Glutamatergic neuron (in vitro differentiated cells): Measurements from ENCODE around the gene RNF123. TPM values are rescaled to one million over a fixed set of nuclear protein-coding genes. Genes with fewer than 3 reads are reported as not detected.

Experiments
- DNase-seq: peaks from one replicate; pipeline ENCODE4 v3.0.0; 2022
- H3K27ac Mint-ChIP-seq: one replicate; pipeline ENCODE4 v1.8.0; 2020; ENCODE audit warnings: mild to moderate bottlenecking, mixed read lengths, inconsistent platforms; ENCODE audit not compliant: unreplicated experiment
- H3K27me3 Mint-ChIP-seq: one replicate; pipeline ENCODE4 v1.8.0; 2020; ENCODE audit warnings: mild to moderate bottlenecking, moderate library complexity, mixed read lengths, inconsistent platforms; ENCODE audit not compliant: unreplicated experiment
- H3K36me3 Mint-ChIP-seq: one replicate; pipeline ENCODE4 v1.8.0; 2020; ENCODE audit warnings: mild to moderate bottlenecking, mixed read lengths, inconsistent platforms; ENCODE audit not compliant: unreplicated experiment
- H3K4me1 Mint-ChIP-seq: one replicate; pipeline ENCODE4 v1.8.0; 2020; ENCODE audit warnings: mild to moderate bottlenecking, low read depth, mixed read lengths, inconsistent platforms; ENCODE audit not compliant: unreplicated experiment
- H3K4me3 Mint-ChIP-seq: one replicate; pipeline ENCODE4 v1.8.0; 2020; ENCODE audit warnings: mild to moderate bottlenecking, mixed read lengths, inconsistent platforms; ENCODE audit not compliant: unreplicated experiment
- H3K9me3 Mint-ChIP-seq: one replicate; pipeline ENCODE4 v1.8.0; 2020; ENCODE audit warnings: mild to moderate bottlenecking, moderate library complexity, mixed read lengths, inconsistent platforms; ENCODE audit not compliant: unreplicated experiment
- total RNA-seq: library from RNA; stranded (reverse); fragmentation: NEBNext Ultra II Directional; extraction: Animal tissue kit (Norgen Biotek cat#: 25700); gene quantifications from one replicate; pipeline ENCODE4 v1.2.1, GENCODE V29; 2021; ENCODE audit not compliant: unreplicated experiment
- TF ChIP-seq, protein P1 (sequence below): fragments of 200-600 bp; sonication (generic); IDR thresholded peaks from one replicate; pipeline ENCODE4 v1.5.0; 2021; ENCODE audit not compliant: partially characterized antibody, unreplicated experiment

Gene RNF123
- total RNA-seq, 1 donor from 2014 or later, result 56.6 TPM

DNA sequence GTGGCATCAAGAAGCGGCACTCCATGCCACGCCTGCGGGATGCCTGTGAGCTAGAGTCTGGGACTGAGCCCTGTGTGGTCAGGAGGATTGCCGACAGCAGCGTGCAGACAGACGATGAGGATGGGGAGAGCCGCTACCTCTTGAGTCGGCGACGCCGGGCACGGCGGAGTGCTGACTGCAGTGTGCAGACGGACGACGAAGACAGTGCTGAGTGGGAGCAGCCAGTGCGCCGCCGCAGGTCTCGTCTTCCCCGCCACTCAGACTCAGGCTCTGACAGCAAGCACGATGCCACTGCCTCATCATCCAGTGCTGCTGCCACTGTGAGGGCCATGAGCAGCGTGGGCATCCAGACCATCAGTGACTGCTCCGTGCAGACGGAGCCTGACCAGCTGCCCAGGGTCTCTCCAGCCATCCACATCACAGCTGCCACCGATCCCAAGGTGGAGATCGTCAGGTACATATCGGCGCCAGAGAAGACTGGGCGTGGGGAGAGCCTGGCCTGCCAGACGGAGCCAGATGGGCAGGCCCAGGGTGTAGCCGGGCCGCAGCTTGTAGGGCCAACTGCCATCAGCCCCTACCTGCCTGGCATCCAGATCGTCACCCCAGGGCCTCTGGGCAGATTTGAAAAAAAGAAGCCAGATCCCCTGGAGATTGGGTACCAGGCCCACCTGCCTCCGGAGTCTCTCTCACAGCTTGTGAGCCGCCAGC lies 32.0 kb upstream of the RNF123 start:
- Mint-ChIP-seq H3K27ac (peak overlapping the region; percentile 52), H3K4me1 (peaks cover 9% of the 10 kb centered on the region), H3K27me3 (peaks cover 25% of the 10 kb centered on the region), H3K9me3 (peaks cover 19% of the 10 kb centered on the region), H3K4me3 (no peak overlapping the region), H3K36me3 (no peaks in the 10 kb centered on the region)
- TF ChIP-seq, protein P1, sequence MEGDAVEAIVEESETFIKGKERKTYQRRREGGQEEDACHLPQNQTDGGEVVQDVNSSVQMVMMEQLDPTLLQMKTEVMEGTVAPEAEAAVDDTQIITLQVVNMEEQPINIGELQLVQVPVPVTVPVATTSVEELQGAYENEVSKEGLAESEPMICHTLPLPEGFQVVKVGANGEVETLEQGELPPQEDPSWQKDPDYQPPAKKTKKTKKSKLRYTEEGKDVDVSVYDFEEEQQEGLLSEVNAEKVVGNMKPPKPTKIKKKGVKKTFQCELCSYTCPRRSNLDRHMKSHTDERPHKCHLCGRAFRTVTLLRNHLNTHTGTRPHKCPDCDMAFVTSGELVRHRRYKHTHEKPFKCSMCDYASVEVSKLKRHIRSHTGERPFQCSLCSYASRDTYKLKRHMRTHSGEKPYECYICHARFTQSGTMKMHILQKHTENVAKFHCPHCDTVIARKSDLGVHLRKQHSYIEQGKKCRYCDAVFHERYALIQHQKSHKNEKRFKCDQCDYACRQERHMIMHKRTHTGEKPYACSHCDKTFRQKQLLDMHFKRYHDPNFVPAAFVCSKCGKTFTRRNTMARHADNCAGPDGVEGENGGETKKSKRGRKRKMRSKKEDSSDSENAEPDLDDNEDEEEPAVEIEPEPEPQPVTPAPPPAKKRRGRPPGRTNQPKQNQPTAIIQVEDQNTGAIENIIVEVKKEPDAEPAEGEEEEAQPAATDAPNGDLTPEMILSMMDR, result no peak
- DNase-seq, result no peak

DNA sequence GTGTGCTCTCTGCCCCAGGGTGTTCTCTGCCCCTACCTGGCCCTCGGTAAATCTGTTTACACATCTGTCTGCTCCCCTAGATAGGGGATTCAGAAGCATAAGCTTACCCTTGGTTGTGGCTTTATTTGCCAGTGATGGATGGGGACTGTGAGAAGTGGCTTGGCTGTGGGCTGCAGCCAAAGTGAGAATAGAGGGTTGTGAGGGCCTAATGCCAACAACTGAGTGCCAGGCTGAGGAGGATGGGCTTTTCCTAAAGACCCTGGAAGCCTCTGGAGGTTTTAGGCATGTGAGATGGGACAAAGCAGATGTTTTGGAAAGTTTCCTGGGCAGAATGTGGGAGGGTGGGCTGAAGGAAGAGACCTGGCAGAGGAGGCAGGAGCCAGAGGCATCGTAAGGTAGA lies 30.6 kb upstream of the RNF123 start:
- Mint-ChIP-seq H3K4me3 (no peak overlapping the region), H3K4me1 (peaks cover 9% of the 10 kb centered on the region), H3K27ac (no peak overlapping the region), H3K36me3 (no peaks in the 10 kb centered on the region), H3K27me3 (peaks cover 25% of the 10 kb centered on the region), H3K9me3 (peaks cover 19% of the 10 kb centered on the region)
- TF ChIP-seq, protein P1, result no peak
- no peak for DNase-seq

DNA sequence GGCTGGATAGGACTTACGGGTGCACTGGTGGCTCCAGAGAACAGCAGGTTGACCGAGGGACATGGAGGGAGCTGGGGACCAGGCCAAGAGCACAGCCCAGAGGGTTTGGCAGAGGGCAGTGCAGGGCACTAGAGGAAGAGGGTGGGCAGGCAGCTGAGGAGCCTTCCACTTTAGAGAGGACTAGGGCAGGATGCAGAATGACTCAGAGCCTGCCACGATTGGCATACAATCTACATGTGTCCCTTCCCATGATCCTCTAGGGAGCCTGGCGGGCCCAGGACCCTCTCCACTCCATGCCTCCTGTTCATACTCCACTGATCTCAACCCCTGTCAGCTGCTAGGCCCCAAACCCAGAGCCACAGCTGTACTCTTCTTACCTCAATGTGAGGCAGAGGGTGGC lies 29.6 kb upstream of the RNF123 start:
- Mint-ChIP-seq H3K9me3 (peaks cover 21% of the 10 kb centered on the region), H3K36me3 (no peaks in the 10 kb centered on the region), H3K27me3 (peaks cover 18% of the 10 kb centered on the region), H3K4me3 (no peak overlapping the region), H3K4me1 (peaks cover 9% of the 10 kb centered on the region), H3K27ac (peak overlapping the region; percentile 45)
- TF ChIP-seq, protein P1, result no peak
- no peak for DNase-seq

DNA sequence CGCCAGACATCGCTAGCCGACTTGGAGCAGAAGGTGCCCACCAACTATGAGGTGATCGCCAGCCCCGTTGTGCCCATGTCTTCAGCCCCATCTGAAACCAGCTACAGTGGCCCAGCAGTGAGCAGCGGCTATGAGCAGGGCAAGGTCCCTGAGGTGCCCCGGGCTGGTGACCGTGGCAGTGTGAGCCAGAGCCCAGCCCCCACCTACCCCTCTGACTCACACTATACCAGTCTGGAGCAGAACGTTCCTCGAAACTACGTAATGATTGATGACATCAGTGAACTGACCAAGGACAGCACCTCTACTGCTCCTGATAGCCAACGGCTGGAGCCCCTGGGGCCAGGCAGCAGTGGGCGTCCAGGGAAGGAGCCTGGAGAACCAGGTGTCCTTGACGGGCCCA lies 28.1 kb upstream of the RNF123 start:
- DNase-seq, result no peak
- TF ChIP-seq, protein P1, result no peak
- Mint-ChIP-seq H3K36me3 (no peaks in the 10 kb centered on the region), H3K27me3 (peaks cover 21% of the 10 kb centered on the region), H3K27ac (no peak overlapping the region), H3K4me3 (no peak overlapping the region), H3K4me1 (peaks cover 9% of the 10 kb centered on the region), H3K9me3 (peaks cover 21% of the 10 kb centered on the region)

DNA sequence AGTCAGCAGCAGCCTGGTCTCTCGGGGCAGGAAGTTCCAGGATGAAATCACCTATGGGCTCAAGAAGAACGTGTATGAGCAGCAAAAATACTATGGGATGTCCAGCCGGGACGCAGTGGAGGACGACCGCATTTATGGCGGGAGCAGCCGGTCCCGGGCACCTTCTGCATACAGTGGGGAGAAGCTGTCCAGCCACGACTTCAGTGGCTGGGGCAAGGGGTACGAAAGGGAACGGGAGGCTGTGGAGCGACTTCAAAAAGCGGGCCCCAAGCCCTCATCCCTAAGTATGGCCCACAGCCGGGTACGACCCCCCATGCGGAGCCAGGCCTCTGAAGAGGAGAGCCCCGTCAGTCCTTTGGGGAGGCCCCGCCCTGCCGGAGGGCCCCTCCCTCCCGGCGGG lies 27.3 kb upstream of the RNF123 start:
- Mint-ChIP-seq H3K4me1 (peaks cover 7% of the 10 kb centered on the region), H3K27ac (no peak overlapping the region), H3K4me3 (no peak overlapping the region), H3K27me3 (peaks cover 21% of the 10 kb centered on the region), H3K9me3 (peaks cover 17% of the 10 kb centered on the region), H3K36me3 (no peaks in the 10 kb centered on the region)
- TF ChIP-seq, protein P1, result no peak
- no peak for DNase-seq
